A673 (cell line): ENCODE data around the gene PROM1. TPM values are rescaled to one million over a fixed set of nuclear protein-coding genes. Genes with fewer than 3 reads are reported as not detected.

Source experiments
- BruUV-seq: library from RNA; stranded (reverse); fragments of 400-500 nt; replicated peaks from 2 replicates; lab custom pipeline; 2021; lab: Mats Ljungman, UMichigan
- CTCF ChIA-PET: fragments of 300-600 bp; sonication (Branson Sonifier 250); formaldehyde crosslinking; loops from one replicate; lab custom pipeline; 2022; ENCODE audit warnings: antibody characterized with exemption; lab: Charles Lee
- POLR2A ChIA-PET: fragments of 300-600 bp; sonication (Branson Sonifier 250); formaldehyde crosslinking; loops from one replicate; lab custom pipeline; 2022; ENCODE audit warnings: antibody characterized with exemption; ENCODE audit not compliant: low non-redundant PET; lab: Charles Lee
- DNase-seq: peaks from one replicate; pipeline ENCODE4 v3.0.0-alpha.2; 2015; ENCODE audit warnings: low spot score
- H3K27ac ChIP-seq: fragments of 200-600 bp; sonication (generic); 2 replicates; pipeline ENCODE4 v1.5.1; 2016; ENCODE audit warnings: mixed run types, low read depth, mild to moderate bottlenecking, mixed read lengths, antibody characterized with exemption, low read length; ENCODE audit not compliant: poor library complexity, severe bottlenecking
- H3K27me3 ChIP-seq: fragments of 200-600 bp; sonication (generic); replicated peaks from 2 replicates; pipeline ENCODE4 v1.6.1; 2017; ENCODE audit warnings: mixed run types, low read depth, mild to moderate bottlenecking, mixed read lengths, antibody characterized with exemption, low read length; ENCODE audit not compliant: insufficient read depth, poor library complexity
- H3K36me3 ChIP-seq: fragments of 200-600 bp; sonication (generic); 2 replicates; pipeline ENCODE4 v1.6.1; 2016; ENCODE audit warnings: mixed run types, mild to moderate bottlenecking, mixed read lengths, antibody characterized with exemption, low read length; ENCODE audit not compliant: insufficient read depth, poor library complexity, severe bottlenecking
- H3K4me1 ChIP-seq: fragments of 200-600 bp; sonication (generic); 2 replicates; pipeline ENCODE4 v1.6.1; 2017; ENCODE audit warnings: mixed run types, mild to moderate bottlenecking, mixed read lengths, antibody characterized with exemption, low read length; ENCODE audit not compliant: insufficient read depth, poor library complexity, severe bottlenecking
- H3K4me3 ChIP-seq: fragments of 200-600 bp; sonication (generic); 2 replicates; pipeline ENCODE4 v1.5.1; 2016; ENCODE audit warnings: low read depth, mixed run types, mild to moderate bottlenecking, mixed read lengths, low read length; ENCODE audit not compliant: poor library complexity, severe bottlenecking
- H3K9me3 ChIP-seq: fragments of 200-600 bp; sonication (generic); 2 replicates; pipeline ENCODE4 v1.6.1; 2016; ENCODE audit warnings: mixed run types, low read depth, mild to moderate bottlenecking, mixed read lengths, antibody characterized with exemption, low read length; ENCODE audit not compliant: poor library complexity, severe bottlenecking
- CTCF ChIP-seq: fragments of 300-800, 200-600 bp; sonication (generic); conservative IDR thresholded peaks from 2 replicates; pipeline ENCODE4 v1.5.1; 2017; ENCODE audit warnings: low read depth, mild to moderate bottlenecking, antibody characterized with exemption, low read length, moderate library complexity, mixed read lengths
- EZH2 ChIP-seq: fragments of 200-600 bp; sonication (generic); IDR thresholded peaks from 2 replicates; pipeline ENCODE4 v1.6.1; 2017; ENCODE audit warnings: borderline replicate concordance, low read depth, mild to moderate bottlenecking, mixed read lengths, antibody characterized with exemption, low read length; ENCODE audit not compliant: poor library complexity, severe bottlenecking
- intact Hi-C: fragments of 100-400 bp; cut with micrococcal nuclease; formaldehyde crosslinking; loops from one replicate; pipeline ENCODE4 v1.10.0; 2022; ENCODE audit not compliant: unreplicated experiment
- total RNA-seq: library from RNA; stranded (reverse); gene quantifications from 2 replicates; pipeline ENCODE4 v1.2.3, GENCODE V29; 2021

The PROM1 gene
- total RNA-seq, 1 experiment from 2014 or later = 13.9 TPM

GRCh38 chr4:15921592-15921932 is 162.3 kb downstream of the PROM1 start:
- H3K36me3 ChIP-seq = no peaks in the 10 kb centered on the region
- no peaks in the 10 kb centered on the region for H3K9me3 ChIP-seq
- H3K27me3 ChIP-seq = no peaks in the 10 kb centered on the region
- no peaks in the 10 kb centered on the region for H3K4me1 ChIP-seq
- BruUV-seq = no TSS peak
- no peak overlapping the region for H3K4me3 ChIP-seq
- intact Hi-C loops = no loop called here
- no peak for DNase-seq
- no peak for TF ChIP-seq CTCF
- no peak for TF ChIP-seq EZH2
- ChIA-PET POLR2A (no interaction called here), CTCF (no interaction called here)
- H3K27ac ChIP-seq = no peak overlapping the region

DNA sequence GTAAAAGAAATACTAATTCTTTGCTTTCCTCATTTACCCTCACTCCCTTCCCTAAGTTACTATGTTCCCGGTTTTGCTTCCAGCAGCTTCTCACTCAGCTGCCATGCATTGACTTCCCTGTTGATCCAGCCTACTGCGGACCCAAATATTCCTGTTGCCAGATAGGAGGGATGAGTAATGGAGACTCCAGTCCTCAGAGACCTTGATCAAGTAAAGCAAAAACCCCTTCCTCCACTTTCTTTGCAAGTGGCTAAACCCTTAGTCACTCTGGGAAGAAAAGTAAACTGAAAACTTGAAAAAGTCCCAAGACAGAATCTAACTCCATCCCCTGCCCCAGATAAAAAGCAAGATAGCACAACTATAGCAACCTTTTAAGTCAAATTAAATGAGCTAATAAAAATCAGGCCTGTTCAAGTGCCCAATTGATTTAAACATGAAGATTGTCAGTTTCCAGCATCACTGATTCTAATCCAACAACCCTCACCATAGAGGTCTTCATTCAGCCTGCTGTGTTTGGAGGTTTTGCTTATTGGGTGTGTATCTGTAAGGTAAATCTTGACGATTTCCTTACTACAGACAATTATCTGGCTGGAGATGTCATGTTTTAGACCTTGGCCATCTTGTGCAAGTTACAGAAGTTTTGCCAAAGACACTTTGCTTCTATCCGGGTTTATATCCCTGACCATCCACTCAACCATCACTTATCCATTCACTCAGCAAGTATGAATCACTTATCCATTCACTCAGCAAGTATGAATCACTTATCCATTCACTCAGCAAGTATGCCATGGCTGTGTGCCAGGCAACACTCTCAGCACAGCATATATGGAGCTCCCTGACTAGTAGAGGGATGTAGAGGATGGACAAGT is 162.9 kb downstream of the PROM1 start:
- no peaks in the 10 kb centered on the region for H3K27me3 ChIP-seq
- no peak overlapping the region for H3K27ac ChIP-seq
- intact Hi-C loops = no loop called here
- H3K4me3 ChIP-seq = no peak overlapping the region
- no TSS peak for BruUV-seq
- DNase-seq = peak; percentile 84
- ChIA-PET CTCF (no interaction called here), POLR2A (no interaction called here)
- H3K4me1 ChIP-seq = no peaks in the 10 kb centered on the region
- no peak for TF ChIP-seq CTCF
- no peak for TF ChIP-seq EZH2
- no peaks in the 10 kb centered on the region for H3K36me3 ChIP-seq
- H3K9me3 ChIP-seq = no peaks in the 10 kb centered on the region

GRCh38 chr4:15918484-15919129 is 165.2 kb downstream of the PROM1 start:
- Histone ChIP-seq H3K9me3 (no peaks in the 10 kb centered on the region), H3K27ac (no peak overlapping the region), H3K36me3 (no peaks in the 10 kb centered on the region), H3K27me3 (no peaks in the 10 kb centered on the region), H3K4me3 (no peak overlapping the region), H3K4me1 (no peaks in the 10 kb centered on the region)
- ChIA-PET CTCF (no interaction called here), POLR2A (no interaction called here)
- intact Hi-C loops = no loop called here
- DNase-seq = no peak
- no TSS peak for BruUV-seq
- TF ChIP-seq CTCF (no peak), EZH2 (no peak)

Other genes with a start within 250 kb of the PROM1 start
- not detected in 2 replicates for gene FGFBP1, start 145.3 kb downstream of the PROM1 start, total RNA-seq
- gene FGFBP2, start 120.8 kb downstream of the PROM1 start, total RNA-seq = not detected in 2 replicates
- 48.6 and 54.0 TPM in 2 replicates for gene TAPT1, start 142.4 kb upstream of the PROM1 start, total RNA-seq